HCT116 (cell line): ENCODE results near the gene CERK. TPM values are rescaled to one million over a fixed set of nuclear protein-coding genes. Genes with fewer than 3 reads are reported as not detected.

Source experiments
- ATAC-seq: fragments of 200-7000 bp; cut with Tn5 transposase; 2 replicates; pipeline ENCODE4 v1.9.1; 2020; ENCODE audit warnings: mild to moderate bottlenecking, moderate library complexity
- BruUV-seq: library from RNA; stranded (reverse); fragments of 400-500 nt; replicated peaks from 2 replicates; lab custom pipeline; 2021; lab: Mats Ljungman, UMichigan
- CTCF ChIA-PET: fragments of 300-600 bp; sonication (Branson Sonifier 250); formaldehyde crosslinking; loops from one replicate; lab custom pipeline; 2021; ENCODE audit warnings: antibody characterized with exemption; lab: Charles Lee
- POLR2A ChIA-PET: fragments of 300-600, 350-600 bp; sonication (Branson Sonifier 250); formaldehyde crosslinking; loops from one replicate; lab custom pipeline; 2021; ENCODE audit warnings: antibody characterized with exemption; lab: Charles Lee
- RAD21 ChIA-PET, 2 experiments: fragments of 300-600 bp; sonication (Branson Sonifier 250); formaldehyde crosslinking; loops; one replicate each; lab custom pipeline; 2023; ENCODE audit warnings: low total read pairs in 2 of 2; ENCODE audit not compliant: uncharacterized antibody in 2 of 2, unreplicated experiment in 2 of 2, low non-redundant PET in 1 of 2; lab: Charles Lee
- DNase-seq: peaks from one replicate; pipeline ENCODE4 v3.0.0-alpha.2; 2010; ENCODE audit warnings: low read depth, low spot score
- H2AFZ ChIP-seq: fragments of 200-600 bp; shearing (Covaris generic), sonication (generic); 2 replicates; pipeline ENCODE4 v1.6.1; 2017; ENCODE audit warnings: low read depth, mixed run types, mixed read lengths, antibody characterized with exemption, low read length; ENCODE audit not compliant: poor library complexity, severe bottlenecking
- H3K27ac ChIP-seq: 2 replicates; pipeline ENCODE4 v1.5.1; 2012; ENCODE audit warnings: low read depth, low read length
- H3K27me3 ChIP-seq: fragments of 200-600 bp; sonication (generic); 2 replicates; pipeline ENCODE4 v1.6.1; 2016; ENCODE audit warnings: mixed run types, low read length, mixed read lengths; ENCODE audit not compliant: insufficient read depth
- H3K36me3 ChIP-seq, 2 experiments: fragments of 200-500 bp in 1 of 2; fragments of 200-600 bp in 1 of 2; sonication (Bioruptor generic) in 1 of 2; sonication (generic) in 1 of 2; 2 replicates each; pipeline versions ENCODE4 v1.5.1 to v1.6.1; 2014 to 2016; ENCODE audit warnings: low read length in 2 of 2, inconsistent platforms in 1 of 2, mixed read lengths in 1 of 2, mixed run types in 1 of 2; ENCODE audit not compliant: insufficient read depth in 2 of 2, control insufficient read depth in 1 of 2
- H3K4me1 ChIP-seq, 2 experiments: fragments of 200-600 bp in 1 of 2; sonication (generic) in 1 of 2; 2 replicates each; pipeline versions ENCODE4 v1.5.1 to v1.6.1; 2012 to 2017; ENCODE audit warnings: low read length in 2 of 2, inconsistent platforms in 1 of 2, mild to moderate bottlenecking in 1 of 2, mixed read lengths in 1 of 2, mixed run types in 1 of 2, moderate library complexity in 1 of 2; ENCODE audit not compliant: insufficient read depth in 2 of 2, control insufficient read depth in 1 of 2
- H3K4me2 ChIP-seq: fragments of 200-600 bp; sonication (generic); 2 replicates; pipeline ENCODE4 v1.6.1; 2017; ENCODE audit warnings: mixed run types, low read length, mixed read lengths
- H3K4me3 ChIP-seq, 2 experiments: fragments of 200-600 bp in 1 of 2; sonication (generic) in 1 of 2; replicated peaks in 1 of 2; 2 replicates each; pipeline ENCODE4 v1.5.1; 2011 to 2016; ENCODE audit warnings: low read length in 2 of 2, control low read depth in 1 of 2, low read depth in 1 of 2, mild to moderate bottlenecking in 1 of 2, mixed read lengths in 1 of 2, mixed run types in 1 of 2
- H3K79me2 ChIP-seq: fragments of 200-600 bp; sonication (generic); 2 replicates; pipeline ENCODE4 v1.6.1; 2017; ENCODE audit warnings: mild to moderate bottlenecking, mixed run types, low read length, moderate library complexity, mixed read lengths; ENCODE audit not compliant: insufficient read depth
- H3K9ac ChIP-seq: fragments of 200-600 bp; sonication (generic); 2 replicates; pipeline ENCODE4 v1.6.1; 2016; ENCODE audit warnings: low read length, mixed read lengths
- H3K9me2 ChIP-seq: fragments of 200-600 bp; sonication (generic), shearing (Covaris generic); 2 replicates; pipeline ENCODE4 v1.6.1; 2017; ENCODE audit warnings: mixed run types, mild to moderate bottlenecking, moderate library complexity; ENCODE audit not compliant: insufficient read depth
- H3K9me3 ChIP-seq, 2 experiments: fragments of 200-500 bp in 1 of 2; fragments of 200-600 bp in 1 of 2; sonication (Bioruptor generic) in 1 of 2; sonication (generic) in 1 of 2; 2 replicates each; pipeline ENCODE4 v1.6.1; 2014 to 2017; ENCODE audit warnings: low read length in 2 of 2, mixed read lengths in 2 of 2, inconsistent platforms in 1 of 2, low read depth in 1 of 2, mild to moderate bottlenecking in 1 of 2, mixed run types in 1 of 2, moderate library complexity in 1 of 2; ENCODE audit not compliant: control insufficient read depth in 1 of 2, insufficient read depth in 1 of 2
- H4K20me1 ChIP-seq: fragments of 200-600 bp; sonication (generic), shearing (Covaris generic); 2 replicates; pipeline ENCODE4 v1.6.1; 2017; ENCODE audit warnings: mixed run types, mild to moderate bottlenecking, moderate library complexity; ENCODE audit not compliant: insufficient read depth
- CBX3 ChIP-seq: IDR thresholded peaks from 2 replicates; pipeline ENCODE4 v1.6.1; 2012; ENCODE audit warnings: low read depth
- CEBPB ChIP-seq: IDR thresholded peaks from 2 replicates; pipeline ENCODE4 v1.6.1; 2012; ENCODE audit warnings: low read depth
- EGR1 ChIP-seq: IDR thresholded peaks from 2 replicates; pipeline ENCODE4 v1.6.1; 2012; ENCODE audit warnings: low read depth
- ELF1 ChIP-seq: IDR thresholded peaks from 2 replicates; pipeline ENCODE4 v1.6.1; 2012; ENCODE audit warnings: low read depth, borderline replicate concordance
- EZH2phosphoT487 ChIP-seq: fragments of 200-600 bp; IDR thresholded peaks from 2 replicates; pipeline ENCODE4 v1.6.1; 2018; ENCODE audit warnings: antibody characterized with exemption, borderline replicate concordance
- FOSL1 ChIP-seq: IDR thresholded peaks from 2 replicates; pipeline ENCODE4 v1.6.1; 2012; ENCODE audit warnings: low read depth
- JUND ChIP-seq: IDR thresholded peaks from 2 replicates; pipeline ENCODE4 v1.6.1; 2012
- POLR2A ChIP-seq: IDR thresholded peaks from 2 replicates; pipeline ENCODE4 v1.7.0; 2011; ENCODE audit warnings: borderline replicate concordance; ENCODE audit not compliant: insufficient read depth, insufficient read length; ENCODE audit errors: extremely low read depth
- POLR2AphosphoS5 ChIP-seq: IDR thresholded peaks from 2 replicates; pipeline ENCODE4 v1.6.1; 2011; ENCODE audit warnings: mild to moderate bottlenecking, low read depth, low read length, moderate library complexity
- RAD21 ChIP-seq: IDR thresholded peaks from 2 replicates; pipeline ENCODE4 v1.6.1; 2012; ENCODE audit warnings: low read depth, mild to moderate bottlenecking
- SIN3A ChIP-seq: IDR thresholded peaks from 2 replicates; pipeline ENCODE4 v1.6.1; 2012; ENCODE audit warnings: low read depth
- SP1 ChIP-seq: IDR thresholded peaks from 2 replicates; pipeline ENCODE4 v1.6.1; 2012; ENCODE audit warnings: low read depth
- SRF ChIP-seq: IDR thresholded peaks from 2 replicates; pipeline ENCODE4 v1.6.1; 2012; ENCODE audit warnings: low read depth
- YY1 ChIP-seq: IDR thresholded peaks from 2 replicates; pipeline ENCODE4 v1.6.1; 2011; ENCODE audit warnings: low read length, low read depth, moderate library complexity, mild to moderate bottlenecking; ENCODE audit not compliant: insufficient replicate concordance; ENCODE audit errors: extremely low read depth
- ZFX ChIP-seq: fragments of 450-650 bp; IDR thresholded peaks from 2 replicates; pipeline ENCODE4 v1.6.1; 2017
- intact Hi-C: fragments of 100-400 bp; cut with micrococcal nuclease; formaldehyde crosslinking; loops from 2 replicates; pipeline ENCODE4 v1.10.0; 2022
- total RNA-seq: library from RNA; stranded (reverse); gene quantifications from one replicate; pipeline ENCODE4 v1.2.1, GENCODE V29; 2021; ENCODE audit not compliant: unreplicated experiment
- TF ChIP-seq, protein P1 (sequence below): IDR thresholded peaks from 2 replicates; pipeline ENCODE4 v1.6.1; 2012
- TF ChIP-seq, protein P2 (sequence below): IDR thresholded peaks from 2 replicates; pipeline ENCODE4 v1.6.1; 2012; ENCODE audit warnings: low read depth

The CERK gene
- total RNA-seq, 1 experiment from 2014 or later, result 35.0 TPM

DNA sequence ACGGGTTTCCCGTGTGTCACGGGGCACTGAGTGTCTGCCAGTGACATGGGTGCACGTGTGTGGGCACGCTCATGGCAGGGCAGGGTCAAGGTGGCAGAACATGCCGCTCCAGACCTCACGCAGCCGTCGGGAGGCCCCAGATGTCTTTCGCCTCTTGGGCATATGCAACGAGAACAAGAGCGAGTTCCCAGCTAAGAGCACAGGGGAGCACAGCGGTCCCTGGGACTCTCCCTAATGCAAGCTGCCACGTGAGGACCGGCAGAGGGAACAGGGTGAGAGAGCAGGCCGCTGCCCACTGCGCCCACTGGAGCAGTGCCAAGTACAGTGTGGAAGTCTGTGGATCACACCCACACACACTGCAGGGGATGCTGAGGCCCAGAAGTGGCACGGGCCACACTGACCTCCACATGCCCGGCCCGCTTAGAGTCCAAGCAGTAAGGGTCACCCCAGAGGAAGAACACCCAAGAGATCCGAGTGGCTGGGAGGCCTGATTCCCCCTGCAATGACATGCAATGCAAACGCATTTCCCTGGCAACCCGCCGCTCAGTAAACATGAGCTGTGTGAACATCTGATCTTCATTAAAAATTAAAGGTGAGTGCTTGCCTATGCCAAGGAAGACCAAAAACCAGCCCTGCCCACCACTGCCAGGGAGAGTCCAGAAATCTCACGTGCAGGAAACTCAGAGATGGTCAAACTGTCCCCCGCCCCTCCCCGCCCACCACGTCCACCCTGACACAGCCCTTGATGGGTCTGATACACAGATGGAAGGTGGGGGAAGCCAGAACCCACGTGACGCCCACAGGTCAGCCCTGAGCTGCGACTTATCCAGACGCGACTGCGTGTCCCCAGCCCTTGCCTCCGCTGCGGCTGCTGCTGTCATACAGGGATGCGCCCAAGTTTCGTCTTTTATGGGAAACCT lies 11.7 kb downstream of the CERK start:
- DNase-seq, result no peak
- no peak overlapping the region for H3K4me2 ChIP-seq
- H3K4me3 ChIP-seq, result no peak overlapping the region
- no peak overlapping the region for H3K9ac ChIP-seq
- H3K27ac ChIP-seq, result no peak overlapping the region
- H3K9me3 ChIP-seq, result no peaks in the 10 kb centered on the region
- no peaks in the 10 kb centered on the region for H3K9me2 ChIP-seq
- H4K20me1 ChIP-seq, result no peaks in the 10 kb centered on the region
- no peak for TF ChIP-seq SIN3A
- no peak for TF ChIP-seq POLR2AphosphoS5
- no peak for TF ChIP-seq YY1
- no peak for TF ChIP-seq EZH2phosphoT487
- TF ChIP-seq EGR1, result no peak
- no peak for TF ChIP-seq ZFX
- TF ChIP-seq SRF, result no peak
- peaks cover 21% of the 10 kb centered on the region; the same call in 1 of the 2 replicates for H3K79me2 ChIP-seq
- no TSS peak for BruUV-seq
- no peak overlapping the region for H2AFZ ChIP-seq
- H3K4me1 ChIP-seq, result peaks cover 6 to 9% of the 10 kb centered on the region in 2 experiments; a peak in 3 of 4 replicates
- intact Hi-C loops, result no loop called here
- POLR2A ChIA-PET, result no interaction called here
- no peaks in the 10 kb centered on the region for H3K36me3 ChIP-seq
- RAD21 ChIA-PET, result no interaction called here
- CTCF ChIA-PET, result no interaction called here
- ATAC-seq, result no peak
- H3K27me3 ChIP-seq, result no peaks in the 10 kb centered on the region

DNA sequence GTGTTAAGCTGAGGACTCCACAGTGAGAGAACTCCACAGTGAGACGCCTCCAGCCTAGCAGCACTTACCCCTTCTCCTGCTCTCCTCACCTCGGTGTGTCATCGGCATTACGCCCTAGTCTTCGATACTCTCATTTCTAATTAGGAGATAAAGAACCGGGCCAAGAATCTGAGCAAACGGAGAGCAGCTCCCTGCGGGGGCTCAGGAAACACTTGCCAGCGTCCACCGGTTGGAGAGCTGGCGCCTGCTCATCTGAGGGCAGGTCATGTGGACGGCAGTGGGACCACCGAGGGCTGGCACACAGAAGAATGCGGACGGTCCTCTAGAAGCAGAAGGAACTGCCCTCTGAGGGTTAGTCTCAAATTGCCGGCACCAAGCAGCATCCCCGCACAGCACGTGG lies 13.0 kb downstream of the CERK start:
- POLR2A ChIA-PET, result no interaction called here
- H3K9me3 ChIP-seq, result no peaks in the 10 kb centered on the region
- CTCF ChIA-PET, result no interaction called here
- H3K9me2 ChIP-seq, result no peaks in the 10 kb centered on the region
- no peak overlapping the region for H2AFZ ChIP-seq
- intact Hi-C loops, result no loop called here
- H3K4me2 ChIP-seq, result no peak overlapping the region
- peaks cover 17% of the 10 kb centered on the region; the same call in 1 of the 2 replicates for H3K79me2 ChIP-seq
- no peaks in the 10 kb centered on the region for H3K27me3 ChIP-seq
- H4K20me1 ChIP-seq, result no peaks in the 10 kb centered on the region
- RAD21 ChIA-PET, result no interaction called here
- H3K36me3 ChIP-seq, result no peaks in the 10 kb centered on the region
- peaks cover 0 to 3% of the 10 kb centered on the region in 2 experiments; a peak in 2 of 4 replicates for H3K4me1 ChIP-seq
- H3K27ac ChIP-seq, result no peak overlapping the region
- DNase-seq (no peak), ATAC-seq (no peak)
- no TSS peak for BruUV-seq
- no peak overlapping the region for H3K4me3 ChIP-seq
- H3K9ac ChIP-seq, result no peak overlapping the region
- TF ChIP-seq ELF1 (no peak), JUND (no peak), CEBPB (no peak), ZFX (no peak), POLR2A (no peak), RAD21 (no peak), SP1 (no peak), FOSL1 (no peak), CBX3 (no peak)
- TF ChIP-seq, protein P1, sequence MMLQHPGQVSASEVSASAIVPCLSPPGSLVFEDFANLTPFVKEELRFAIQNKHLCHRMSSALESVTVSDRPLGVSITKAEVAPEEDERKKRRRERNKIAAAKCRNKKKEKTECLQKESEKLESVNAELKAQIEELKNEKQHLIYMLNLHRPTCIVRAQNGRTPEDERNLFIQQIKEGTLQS, result no peak
- TF ChIP-seq, protein P2, sequence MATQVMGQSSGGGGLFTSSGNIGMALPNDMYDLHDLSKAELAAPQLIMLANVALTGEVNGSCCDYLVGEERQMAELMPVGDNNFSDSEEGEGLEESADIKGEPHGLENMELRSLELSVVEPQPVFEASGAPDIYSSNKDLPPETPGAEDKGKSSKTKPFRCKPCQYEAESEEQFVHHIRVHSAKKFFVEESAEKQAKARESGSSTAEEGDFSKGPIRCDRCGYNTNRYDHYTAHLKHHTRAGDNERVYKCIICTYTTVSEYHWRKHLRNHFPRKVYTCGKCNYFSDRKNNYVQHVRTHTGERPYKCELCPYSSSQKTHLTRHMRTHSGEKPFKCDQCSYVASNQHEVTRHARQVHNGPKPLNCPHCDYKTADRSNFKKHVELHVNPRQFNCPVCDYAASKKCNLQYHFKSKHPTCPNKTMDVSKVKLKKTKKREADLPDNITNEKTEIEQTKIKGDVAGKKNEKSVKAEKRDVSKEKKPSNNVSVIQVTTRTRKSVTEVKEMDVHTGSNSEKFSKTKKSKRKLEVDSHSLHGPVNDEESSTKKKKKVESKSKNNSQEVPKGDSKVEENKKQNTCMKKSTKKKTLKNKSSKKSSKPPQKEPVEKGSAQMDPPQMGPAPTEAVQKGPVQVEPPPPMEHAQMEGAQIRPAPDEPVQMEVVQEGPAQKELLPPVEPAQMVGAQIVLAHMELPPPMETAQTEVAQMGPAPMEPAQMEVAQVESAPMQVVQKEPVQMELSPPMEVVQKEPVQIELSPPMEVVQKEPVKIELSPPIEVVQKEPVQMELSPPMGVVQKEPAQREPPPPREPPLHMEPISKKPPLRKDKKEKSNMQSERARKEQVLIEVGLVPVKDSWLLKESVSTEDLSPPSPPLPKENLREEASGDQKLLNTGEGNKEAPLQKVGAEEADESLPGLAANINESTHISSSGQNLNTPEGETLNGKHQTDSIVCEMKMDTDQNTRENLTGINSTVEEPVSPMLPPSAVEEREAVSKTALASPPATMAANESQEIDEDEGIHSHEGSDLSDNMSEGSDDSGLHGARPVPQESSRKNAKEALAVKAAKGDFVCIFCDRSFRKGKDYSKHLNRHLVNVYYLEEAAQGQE, result no peak
